Stimulated activated CD8-positive, alpha-beta memory T cell treated with anti-CD3 and anti-CD28 coated beads, Interleukin-4, amount 100 ng/mL, for 24 hours (primary cell): ENCODE data around the gene TBX5.

Experiments used
- DNase-seq: peaks from one replicate; pipeline ENCODE4 v3.0.0-alpha.2; 2020; ENCODE audit warnings: low read depth

TBX5 gene

DNA sequence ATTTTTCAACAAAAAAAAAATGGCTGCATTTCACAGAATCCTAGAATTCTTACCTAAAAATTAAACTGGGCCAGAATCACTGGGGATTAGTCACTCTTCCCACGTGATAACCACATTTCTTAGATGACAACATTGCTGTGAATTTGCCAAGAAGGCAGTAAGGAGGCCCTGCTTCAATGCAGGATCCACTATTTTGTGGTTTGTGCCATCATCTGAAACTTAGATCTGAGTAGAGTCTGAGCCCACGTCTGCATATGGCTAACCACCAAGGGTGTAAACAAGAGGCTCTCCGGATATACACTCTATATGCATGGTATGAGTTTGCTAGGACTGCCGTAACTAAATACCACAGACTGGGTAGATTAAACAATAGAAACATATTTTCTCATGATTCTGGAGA is 24.4 kb upstream of the TBX5 start:
- DNase-seq: no peak

DNA sequence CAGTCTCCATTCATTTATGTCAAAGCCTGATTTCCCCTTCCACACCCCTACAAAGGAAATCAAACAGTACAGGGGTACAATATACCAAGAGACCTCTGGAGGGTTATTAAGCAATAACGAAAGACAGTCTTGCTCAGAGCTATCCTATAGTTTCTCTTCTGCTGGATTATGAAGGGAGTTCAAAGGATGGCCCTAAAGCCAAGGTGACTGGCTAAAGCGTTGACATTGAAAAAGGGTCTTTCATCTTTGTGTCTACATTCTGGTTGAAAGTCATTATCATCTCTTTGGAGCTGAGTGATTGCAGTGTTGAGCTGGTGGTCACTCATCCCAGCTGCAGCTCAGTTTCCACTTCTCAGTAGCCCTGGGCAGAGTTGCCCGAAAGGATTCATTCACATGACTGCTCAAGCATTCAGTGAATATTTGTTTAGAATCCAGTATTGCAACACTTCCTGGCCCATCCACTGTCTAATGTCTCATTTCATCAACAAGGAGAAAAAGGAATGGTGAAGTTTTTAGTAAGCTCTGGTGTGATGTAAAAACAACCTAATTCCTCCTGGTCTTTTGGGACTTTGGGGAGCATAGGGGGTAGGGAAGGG is 19.2 kb upstream of the TBX5 start:
- no peak for DNase-seq

DNA sequence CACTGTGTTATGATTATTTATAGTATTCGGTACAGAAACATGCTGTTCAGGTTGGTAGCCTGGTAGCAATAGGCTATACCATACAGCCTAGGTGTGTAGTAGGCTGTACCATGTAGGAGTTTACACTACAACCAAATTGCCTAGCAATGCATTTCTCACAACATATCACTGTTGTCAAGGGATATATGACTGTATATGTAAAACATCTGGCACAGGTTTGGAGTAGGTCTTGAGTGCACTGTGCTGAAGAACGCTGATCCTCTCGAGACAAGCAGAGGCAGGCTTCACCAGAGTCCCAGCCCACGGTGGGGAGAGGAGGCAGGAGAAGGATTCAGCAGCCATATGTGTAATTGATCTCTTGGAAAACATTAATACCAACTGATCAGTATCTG is 15.0 kb upstream of the TBX5 start:
- DNase-seq: no peak

DNA sequence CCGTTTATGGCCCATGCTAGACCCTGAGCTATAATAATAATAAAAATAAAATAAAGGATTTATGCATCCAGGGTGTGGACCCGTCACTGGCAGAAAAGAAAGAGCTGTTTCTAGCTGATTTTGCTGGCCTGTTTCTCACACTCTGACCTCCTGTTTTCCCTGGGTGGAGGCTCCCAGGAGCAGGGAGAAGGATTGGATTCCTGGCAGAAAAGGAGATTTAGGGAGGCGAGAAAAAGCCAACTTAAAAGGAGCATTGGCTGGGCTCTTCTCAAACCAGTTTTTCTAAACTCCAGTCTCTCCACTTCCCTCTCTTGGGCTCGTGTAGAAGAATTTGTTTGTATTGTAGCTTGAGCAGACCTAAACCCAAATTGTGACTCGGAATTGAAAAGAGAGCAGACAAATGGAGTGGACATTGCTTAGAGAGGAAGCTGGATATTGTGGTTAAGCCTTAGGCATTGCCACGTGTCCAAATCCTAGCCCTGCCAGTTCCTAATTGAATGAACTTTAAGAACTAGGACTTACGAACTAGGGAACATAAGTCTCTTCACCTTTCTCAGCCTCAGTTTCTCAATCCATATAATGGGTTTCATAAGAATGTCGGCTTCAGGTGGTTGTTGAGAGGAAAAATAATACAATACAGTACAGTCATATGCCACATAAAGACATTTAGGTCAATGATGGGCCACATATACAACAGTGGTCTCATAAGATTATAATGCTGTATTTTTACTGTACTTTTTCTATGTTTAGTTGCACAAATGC is 14.4 kb upstream of the TBX5 start:
- no peak for DNase-seq

DNA sequence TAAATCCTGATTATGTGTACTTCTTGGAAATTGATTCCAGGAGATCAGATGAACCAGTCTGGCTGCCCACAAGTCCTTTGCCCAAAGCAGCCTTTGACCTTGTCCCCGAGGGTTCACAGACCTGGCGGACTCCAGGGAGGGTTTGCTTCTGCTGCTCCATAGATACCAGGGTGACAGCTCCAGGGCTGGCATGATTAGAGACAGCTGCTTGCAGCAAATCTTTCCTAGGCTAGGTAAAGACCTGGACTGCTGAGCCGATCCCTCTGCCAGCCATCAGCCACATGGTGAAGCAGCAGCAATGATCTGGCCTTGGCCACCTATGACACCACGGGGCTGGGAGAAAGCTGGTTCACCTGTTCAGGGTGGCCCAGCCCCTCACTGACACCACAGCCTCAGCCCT is 10.1 kb upstream of the TBX5 start:
- DNase-seq: no peak

DNA sequence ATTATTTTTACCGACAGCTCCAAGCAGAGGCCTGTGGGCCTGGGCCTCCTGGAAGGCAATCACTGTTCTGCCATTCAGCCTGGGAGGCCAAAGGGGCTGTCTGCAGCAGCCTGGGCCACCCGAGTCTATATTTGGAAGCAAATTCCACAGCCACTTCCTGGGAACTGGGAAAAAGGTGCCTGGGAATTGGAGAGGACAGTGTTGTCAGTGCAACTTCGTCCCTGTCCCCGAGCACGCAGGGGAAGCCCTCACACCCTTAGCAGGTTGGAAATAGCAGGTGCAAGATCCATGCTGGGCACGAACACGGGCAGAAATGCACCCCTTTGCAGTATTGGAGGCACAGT is 9.6 kb upstream of the TBX5 start:
- no peak for DNase-seq

DNA sequence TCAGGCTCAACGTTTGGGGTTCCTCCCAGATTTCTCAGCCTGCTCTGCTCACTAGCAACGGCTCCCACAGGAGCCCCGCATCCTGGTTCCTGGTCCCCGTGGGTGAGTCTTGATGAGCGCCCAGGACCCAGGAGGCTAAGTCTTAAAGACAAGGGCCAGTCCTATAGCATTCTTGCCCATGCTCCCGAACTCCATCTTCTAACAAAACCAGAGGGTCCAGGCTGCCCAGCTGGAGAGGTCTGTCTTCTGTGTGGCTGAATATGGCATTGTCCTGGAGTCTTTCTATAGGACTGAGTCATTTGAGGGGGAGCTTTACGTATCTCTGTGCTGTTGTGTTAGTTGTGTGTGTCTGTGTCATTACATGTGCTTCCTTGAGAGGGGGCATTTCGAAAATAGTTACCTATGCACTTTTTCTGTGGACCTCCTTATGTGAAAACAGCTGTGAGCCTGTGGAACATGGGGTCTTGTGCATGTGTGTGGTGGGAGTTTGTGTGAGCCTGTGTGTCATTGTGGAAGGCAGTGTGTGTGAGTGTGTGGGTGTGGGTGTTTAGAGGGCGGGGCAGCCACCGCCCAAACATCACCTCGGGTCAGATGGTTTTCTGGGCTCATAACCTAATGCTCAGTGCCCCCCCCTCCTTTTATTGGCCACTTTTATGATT is 9.1 kb upstream of the TBX5 start:
- no peak for DNase-seq

DNA sequence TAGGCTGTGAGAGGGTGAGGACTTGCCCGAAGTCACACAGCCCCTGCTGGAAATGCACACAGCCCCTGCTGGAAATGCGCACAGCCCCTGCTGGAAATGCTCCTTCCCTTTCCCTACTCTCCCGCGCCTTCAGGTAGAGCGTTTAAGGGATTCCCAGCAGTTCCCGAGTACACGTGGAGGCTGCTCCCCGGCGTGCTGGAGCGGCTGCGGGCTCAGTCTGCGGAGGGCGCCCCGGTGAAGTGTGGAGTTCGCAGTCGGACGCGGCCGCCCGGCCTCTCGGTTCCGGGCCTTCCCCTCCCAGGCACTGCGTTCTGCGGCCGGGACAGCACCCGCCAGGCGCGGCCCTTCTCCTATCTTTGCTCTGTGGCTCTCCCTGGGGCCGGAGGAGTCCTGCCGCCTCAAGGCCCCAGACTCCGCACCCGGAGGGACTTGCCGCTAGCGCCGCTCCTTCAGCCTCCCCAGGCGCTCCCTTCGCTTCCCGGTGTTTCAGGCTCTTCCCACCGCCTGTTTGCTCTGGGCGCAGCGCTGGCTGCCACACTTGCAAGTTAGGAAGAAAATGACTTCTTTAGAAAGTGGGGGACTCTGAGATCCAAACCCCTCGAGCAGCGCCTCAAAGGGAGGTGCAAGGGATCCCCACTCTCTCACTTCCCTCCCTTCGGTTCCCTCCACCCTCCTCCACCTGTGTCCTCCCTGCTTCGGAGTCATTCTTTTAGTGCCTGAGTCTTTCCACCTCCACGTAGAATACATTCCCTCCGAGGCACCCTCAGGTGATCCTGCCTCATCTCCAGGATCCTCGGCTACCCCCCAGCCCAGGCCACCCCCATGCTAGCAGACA is 8.3 kb upstream of the TBX5 start:
- no peak for DNase-seq

DNA sequence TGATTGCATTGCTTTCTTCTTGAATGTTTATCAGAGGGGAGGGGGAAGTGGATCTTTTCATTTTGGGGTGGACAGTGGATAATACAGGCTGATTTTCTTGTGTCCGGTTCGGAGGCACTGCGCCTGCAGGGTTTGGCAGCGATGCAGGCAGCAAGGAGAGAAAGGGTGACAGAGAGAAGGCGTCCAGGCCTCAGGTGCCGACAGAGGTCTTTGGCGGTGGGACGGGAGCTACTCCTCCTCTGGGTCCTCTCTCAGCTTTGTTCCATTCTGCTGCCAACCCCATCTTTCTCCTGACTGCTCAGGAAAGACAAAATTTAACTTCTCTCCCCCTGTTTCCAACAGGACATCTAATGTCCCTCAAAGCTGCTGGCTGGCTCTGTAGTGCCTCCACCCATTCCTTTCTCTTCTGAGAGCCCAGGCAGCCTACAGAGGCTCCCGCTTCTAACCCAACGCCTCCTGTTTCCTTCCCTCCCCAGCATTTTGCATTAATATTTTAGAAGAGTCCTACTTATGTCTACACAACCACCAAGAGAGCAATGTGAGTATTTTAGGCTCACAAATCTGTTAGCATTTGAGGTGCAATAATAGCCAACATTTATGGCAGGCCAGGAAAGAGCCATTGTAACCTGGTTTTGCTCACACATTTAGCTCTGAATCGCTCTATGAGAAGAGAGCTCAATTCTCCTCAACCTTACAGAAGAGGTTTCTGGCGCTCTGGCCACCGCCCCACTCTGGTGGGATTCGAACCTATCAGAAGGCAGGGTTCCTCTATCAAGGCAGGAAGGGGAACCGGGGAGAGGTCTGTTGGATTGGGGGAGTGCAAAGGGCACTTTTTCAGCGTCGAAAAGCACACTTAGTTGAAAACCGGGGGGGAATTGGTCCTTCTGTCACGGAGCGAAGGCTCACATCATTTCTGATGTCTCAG is 7.1 kb upstream of the TBX5 start:
- DNase-seq: no peak

DNA sequence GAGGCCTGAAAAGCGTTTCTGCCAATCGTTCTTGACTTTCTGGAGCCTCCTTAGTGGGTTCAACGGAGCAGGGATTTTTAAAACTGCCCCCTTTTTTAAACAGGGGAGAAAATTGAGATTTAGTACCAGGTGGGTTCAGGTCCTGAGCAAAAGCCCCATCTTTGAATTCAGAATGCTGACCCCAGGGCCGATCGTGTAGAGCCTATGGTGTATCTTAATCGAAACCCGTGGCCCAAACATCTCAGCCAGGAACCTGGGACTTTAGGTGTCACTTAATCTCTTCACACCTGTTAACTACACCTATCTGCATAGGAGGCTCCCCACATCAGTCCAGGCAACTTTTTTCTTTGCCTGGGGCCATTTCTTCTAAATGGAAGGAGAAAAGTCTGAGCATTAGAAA is 6.4 kb upstream of the TBX5 start:
- DNase-seq: no peak

DNA sequence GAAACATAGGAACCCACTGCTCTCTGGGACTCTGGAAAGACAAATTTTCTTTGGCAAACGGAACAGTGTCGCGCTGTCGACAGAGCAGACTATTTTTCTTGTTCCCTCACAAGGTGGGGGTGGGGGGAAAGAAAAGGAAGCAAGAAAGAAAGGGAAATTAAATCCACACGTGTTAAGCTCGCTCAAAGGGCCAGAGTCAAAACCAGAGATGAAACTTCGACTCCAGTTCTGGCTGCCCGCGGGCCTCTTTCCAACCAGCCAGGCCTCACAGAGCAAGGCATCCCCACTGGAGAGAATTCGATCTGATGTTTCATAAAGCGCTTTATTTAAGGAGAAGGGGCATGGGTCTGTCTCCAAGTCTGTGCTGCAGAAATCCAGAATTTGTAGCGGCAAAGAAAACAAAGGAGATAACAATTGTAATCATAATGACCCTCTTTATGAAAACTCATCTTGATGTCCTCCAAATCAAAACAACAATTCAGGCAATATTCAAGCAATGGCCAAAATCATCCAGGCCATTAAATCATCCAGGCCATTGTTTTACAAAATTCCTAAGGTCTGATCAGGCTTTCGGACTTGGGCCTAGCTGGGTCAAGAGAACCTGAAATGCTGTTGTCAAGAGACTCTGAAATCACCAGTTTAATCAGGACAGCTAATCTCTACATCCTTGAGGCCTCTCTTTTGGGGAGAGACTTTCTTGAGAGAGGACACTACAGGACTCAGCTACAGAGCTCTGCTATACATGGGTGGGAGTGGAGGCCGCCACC is 5.3 kb upstream of the TBX5 start:
- no peak for DNase-seq

DNA sequence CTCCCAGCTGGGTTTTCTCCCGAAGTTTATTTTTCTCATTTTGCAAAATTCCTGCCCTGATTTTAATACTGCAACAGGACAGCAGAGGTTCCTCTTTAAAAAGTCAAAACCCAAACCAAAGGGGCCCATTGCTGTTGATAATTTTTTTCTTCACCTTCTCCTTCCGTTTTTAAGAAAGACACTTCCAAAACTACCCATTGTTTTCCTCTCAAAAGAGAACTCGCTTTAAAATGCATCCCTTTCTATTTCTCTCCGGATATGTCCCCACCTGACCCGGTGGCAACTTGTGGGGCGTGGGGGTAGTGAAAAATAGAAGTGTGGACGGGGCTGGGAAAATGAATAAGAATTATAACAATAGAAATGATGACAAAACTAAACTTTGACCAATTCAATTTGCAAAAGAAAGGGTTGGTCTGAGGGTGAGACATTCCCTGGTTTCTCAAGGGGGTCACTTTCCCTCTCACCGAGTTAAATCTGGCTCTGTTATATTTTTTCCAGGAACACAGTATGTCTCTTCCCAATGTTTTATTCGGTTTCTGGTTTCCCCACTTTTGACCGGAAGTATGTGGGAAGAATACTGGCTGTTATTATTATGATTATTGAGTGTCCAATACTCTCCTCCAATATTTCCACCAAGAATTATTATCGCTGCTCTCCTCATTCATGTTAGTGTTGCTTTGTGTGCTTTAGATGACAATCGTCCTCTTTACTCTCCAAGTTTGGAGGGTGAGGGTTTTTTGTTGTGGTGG is 4.1 kb upstream of the TBX5 start:
- no peak for DNase-seq

DNA sequence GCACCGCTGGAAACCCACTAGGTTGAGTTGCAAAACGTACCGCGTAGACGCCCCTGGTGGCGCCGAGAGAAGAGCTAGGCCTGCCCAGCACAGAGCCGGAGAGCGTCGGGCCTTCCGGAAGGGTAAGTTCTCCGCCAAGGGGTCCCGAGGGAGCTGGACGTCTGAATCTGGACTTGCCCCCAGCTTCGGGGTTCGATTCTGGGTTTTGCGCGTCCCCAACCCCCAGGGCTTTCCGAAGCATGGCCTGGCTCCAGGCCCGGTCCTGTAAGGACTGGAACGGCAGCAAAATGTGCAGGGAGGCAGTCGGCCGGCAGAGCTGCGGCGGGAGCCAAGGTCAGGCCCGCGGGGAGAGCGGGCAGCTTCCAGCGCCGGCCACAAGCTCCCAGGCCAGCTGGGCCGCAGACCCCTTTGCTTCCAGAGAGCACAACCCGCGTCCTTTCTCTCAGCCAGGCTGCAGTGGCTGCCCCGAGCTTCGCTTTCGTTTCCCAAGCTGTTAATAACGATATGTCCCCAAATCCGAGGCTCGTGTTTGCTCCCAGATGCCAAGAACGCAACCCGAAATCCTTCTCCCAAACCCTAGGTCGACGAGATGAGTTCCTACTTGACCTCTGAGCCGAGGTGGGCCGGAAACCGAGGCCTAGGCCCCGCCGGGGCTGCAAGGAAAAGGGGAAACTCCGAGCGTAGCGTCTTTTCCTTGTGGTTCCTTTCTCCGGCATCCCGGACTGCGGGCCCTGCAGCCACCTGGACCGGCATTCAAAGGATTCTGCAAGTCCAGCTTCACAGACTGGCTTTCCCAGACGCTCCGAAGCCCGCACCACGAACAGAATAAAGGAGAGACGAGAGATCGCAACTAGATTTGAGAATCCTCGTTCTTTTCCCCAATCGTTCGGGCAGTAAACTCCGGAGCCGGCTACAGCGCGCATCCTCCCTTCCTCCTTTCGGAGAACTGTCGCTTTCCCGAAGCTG is 3.2 kb upstream of the TBX5 start:
- DNase-seq: no peak

DNA sequence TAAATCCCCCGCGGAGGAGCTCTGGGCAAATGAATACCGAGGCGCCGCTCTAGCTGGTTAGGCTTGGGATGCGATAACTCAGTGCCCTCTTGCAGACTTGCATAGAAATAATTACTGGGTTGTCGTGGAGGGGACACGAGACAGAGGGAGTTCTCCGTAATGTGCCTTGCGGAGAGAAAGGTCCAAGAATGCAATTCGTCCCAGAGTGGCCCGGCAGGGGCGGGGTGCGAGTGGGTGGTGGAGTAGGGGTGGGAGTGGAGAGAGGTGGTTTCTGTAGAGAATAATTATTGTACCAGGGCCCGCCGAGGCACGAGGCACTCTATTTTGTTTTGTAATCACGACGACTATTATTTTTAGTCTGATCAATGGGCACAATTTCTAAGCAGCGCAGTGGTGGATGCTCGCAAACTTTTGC is 2.5 kb upstream of the TBX5 start:
- DNase-seq: no peak

DNA sequence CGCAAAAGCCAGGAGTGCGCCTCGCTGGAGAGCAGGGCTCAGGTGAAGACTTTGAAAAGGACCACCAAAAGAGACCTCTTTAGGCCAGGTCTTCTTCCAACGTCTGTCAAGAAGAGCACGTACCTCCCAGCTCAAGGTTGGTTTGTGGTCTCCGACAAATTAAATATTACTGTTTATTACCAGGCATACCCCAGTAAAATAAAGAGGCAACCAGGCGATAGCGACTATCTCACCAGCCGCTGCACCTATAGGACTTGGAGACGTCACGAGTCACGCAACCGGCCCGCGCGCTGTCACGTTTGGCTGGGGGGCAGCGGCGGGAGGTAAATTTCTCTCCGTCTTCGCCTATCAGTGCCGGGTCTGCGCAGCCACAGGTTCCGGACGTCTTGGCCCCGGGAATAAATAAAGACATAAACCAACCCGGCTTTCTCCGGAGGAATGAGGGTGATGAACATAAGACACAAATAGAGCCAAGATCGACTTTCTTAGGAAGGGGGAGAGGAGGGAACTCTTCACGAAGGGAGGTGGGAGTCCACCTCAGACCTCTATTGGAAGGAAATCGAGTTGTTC is 2.0 kb upstream of the TBX5 start:
- no peak for DNase-seq

DNA sequence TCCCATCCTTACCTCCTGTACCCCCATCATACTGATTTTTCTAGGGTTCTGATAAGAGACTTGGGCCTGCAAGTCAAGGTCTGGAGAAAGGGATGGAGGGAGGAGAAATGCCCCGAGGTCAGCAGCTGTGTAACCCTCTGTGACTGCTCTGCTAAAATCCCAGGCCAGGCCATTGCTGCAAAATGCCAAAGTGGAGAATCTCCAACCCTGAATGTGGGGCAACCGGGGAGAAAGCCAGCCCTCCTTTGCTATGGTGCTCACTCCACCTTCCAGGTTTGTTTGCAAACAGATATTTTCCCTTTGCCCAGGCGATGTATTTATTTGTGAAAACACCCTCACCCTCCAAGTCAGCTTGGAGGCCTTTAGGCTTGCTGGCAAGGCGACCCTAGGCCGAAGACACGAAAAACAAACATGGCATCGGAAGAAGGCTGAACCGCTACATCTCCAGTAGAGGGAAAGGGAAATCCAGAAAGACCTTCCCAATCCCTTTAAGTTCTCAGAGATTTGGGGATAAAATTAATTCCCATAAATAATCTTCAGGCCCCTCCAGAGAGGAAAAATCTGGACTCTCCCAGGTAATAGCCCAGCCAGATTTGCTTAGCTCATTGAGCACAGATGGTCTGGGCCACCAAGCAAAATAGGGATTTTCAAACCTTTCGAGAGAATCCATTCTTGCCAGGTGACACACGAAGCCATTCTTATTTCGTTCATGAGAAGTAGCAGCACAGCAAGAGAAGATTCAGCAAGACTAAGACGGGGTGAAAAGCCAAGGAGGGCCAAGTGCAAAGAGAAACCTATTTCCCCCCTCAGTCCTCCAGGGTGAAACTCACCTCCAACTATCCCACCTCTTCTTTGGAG is 1.3 kb upstream of the TBX5 start:
- DNase-seq: no peak

DNA sequence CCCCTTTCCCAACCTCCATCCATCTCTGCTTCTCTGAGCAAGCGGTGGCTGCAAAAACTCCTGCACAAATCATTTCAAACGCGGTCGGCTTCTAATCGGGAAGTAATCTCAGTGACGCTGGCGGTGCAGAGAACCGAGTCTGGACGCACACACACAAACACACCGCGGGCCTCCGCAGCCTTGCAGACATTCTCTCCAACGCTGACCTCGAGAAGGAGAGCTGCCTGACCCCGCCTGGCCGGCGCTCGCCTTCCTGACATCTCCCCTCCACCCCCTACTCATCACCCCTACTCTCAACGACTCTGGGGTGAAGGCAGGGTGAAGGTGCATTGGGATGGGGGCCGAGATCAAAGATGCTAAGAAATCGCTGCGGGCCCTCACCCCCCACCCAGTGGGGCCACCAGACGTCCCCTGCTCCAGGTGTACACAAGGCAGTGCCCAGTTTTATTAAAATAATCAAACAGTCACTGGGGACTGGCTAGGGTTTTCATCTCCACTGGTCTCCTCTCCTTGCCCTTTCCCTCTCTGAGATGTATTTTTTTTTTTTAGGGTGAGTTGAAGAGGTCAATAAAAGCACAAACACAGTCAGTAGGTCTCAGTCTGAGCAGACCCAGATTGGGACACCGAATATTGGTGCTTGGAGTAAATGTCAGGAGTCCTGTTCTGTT is 506 bp upstream of the TBX5 start:
- DNase-seq: no peak
